HG03139 (cell line): Measurements from ENCODE around the gene DTX4.
A peak's percentile ranks its signal among the peaks of the same experiment; 100 is the strongest.

Experiments
- ATAC-seq: cut with Tn5 transposase; IDR thresholded peaks from one replicate; pipeline ENCODE4 v1.9.1; 2021; ENCODE audit not compliant: unreplicated experiment

The DTX4 gene

GRCh38 chr11:59172345-59173079, 580 bp downstream of the DTX4 start:
- peak; percentile 35 for ATAC-seq

DNA sequence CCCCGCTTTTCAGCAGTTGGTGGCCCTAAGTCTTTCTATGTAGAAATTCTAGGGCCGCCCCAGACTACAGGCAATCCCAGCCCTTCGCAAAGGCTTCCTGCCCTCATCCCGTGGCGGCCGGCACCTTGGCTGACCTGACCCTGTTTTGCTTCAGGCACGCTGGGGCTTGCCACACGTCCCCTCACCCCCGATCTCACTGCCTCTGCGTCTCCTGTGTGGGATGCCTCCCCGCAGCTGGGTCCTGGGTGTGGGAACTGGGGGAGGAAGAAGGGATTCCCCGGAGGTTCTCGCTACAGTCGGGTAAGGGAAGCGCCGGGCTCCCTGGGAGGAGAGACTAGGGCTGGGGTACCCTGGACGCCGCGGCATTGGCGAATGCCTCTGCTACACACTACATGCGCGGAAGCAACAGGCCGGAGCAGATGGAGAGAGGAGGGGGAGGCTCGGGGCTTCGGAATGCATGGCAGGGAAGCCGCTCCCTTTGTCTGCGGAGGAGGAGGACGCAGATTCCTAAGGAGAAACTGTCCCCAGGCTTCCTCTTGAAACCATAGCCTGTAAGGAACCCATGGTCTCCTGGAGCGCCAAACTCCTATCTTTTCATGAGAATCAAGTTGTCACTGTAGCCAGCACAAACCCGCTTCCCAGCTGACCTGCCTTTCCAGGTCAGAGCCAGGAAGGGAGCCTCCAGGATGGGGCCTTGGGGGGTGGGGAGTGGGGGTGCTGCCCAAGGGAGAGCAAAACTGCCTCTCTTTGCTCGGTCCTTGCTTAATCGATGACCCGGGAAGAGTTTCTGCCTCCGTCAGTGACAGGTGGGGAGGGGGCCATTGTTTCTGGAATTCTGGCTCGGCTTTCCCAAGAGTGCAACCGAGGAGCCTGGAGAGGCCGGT, 1.4 kb downstream of the DTX4 start:
- peak; percentile 4 for ATAC-seq

GRCh38 chr11:59173964-59174663, 2.2 kb downstream of the DTX4 start:
- no peak for ATAC-seq

DNA sequence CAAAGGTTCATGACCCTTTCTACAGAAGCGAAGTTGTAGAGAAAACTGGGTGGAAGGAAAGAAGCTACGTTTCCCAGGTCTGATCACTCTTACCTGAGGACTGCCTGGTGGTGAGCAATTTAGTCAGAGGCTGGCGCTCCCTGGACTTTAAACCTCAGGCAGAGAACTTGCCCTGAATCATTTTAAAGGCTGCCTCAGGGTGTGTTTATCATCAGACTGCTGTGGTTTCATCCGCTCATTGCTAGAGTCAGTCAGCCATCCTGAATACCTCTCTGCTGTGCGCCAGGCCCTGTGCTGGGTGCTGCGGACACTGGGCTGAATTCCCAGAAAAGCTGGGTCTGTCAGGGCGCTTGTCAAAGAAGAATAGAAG, 2.7 kb downstream of the DTX4 start:
- no peak for ATAC-seq

GRCh38 chr11:59175091-59175501, 3.2 kb downstream of the DTX4 start:
- ATAC-seq = no peak

GRCh38 chr11:59176330-59176729, 4.4 kb downstream of the DTX4 start:
- no peak for ATAC-seq

DNA sequence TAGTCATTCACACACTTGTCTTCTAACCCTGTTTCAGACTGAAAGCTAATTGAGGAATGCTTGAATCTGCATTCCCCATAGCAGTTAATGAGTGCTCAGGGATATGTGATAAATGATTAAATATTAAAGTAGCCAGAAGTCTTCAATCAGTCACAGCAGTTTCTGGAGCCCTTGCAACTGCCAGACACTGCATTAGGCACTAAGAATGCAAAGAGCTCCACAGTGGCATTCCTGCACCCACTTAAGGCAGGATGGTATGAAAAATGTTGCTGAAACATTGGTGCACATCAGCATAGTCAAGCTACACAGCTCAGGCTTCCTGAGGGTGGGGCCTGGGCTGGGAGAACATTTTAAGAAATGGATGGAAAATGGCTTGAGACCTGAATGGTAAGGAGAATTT, 6.5 kb downstream of the DTX4 start:
- no peak for ATAC-seq

- ATAC-seq = no peak
Measured at GRCh38 chr11:59179121-59179520, 7.2 kb downstream of the DTX4 start.

GRCh38 chr11:59180168-59180776, 8.3 kb downstream of the DTX4 start:
- ATAC-seq = no peak

DNA sequence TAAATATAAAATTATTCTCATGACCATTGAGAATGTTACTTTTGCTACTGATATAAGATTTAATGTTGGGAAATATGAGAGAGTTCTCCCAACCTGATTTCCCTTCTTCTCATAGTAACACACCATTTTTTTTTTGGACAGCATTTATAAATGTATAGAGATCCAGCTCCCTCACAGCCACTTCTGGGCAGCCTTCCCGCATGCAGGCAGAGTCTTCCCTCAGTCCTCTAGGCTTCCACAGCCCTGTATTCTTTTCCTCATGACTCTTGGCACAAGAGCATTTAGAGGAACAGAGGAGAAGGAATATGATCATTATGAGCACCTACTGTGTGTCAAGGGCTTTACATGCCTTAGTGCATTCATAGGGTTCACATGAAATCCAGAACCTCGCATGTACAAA, 9.0 kb downstream of the DTX4 start:
- ATAC-seq = no peak

GRCh38 chr11:59181746-59182456, 10.0 kb downstream of the DTX4 start:
- ATAC-seq = no peak

- ATAC-seq = no peak
Measured at GRCh38 chr11:59182457-59183151, 10.7 kb downstream of the DTX4 start.

- no peak for ATAC-seq
Measured at GRCh38 chr11:59183771-59184170, 11.8 kb downstream of the DTX4 start.

- no peak for ATAC-seq
Measured at GRCh38 chr11:59184691-59185339, 12.9 kb downstream of the DTX4 start.

GRCh38 chr11:59185386-59185945, 13.5 kb downstream of the DTX4 start:
- ATAC-seq = no peak

GRCh38 chr11:59186130-59186594, 14.2 kb downstream of the DTX4 start:
- no peak for ATAC-seq

GRCh38 chr11:59187035-59187434, 15.1 kb downstream of the DTX4 start:
- no peak for ATAC-seq

DNA sequence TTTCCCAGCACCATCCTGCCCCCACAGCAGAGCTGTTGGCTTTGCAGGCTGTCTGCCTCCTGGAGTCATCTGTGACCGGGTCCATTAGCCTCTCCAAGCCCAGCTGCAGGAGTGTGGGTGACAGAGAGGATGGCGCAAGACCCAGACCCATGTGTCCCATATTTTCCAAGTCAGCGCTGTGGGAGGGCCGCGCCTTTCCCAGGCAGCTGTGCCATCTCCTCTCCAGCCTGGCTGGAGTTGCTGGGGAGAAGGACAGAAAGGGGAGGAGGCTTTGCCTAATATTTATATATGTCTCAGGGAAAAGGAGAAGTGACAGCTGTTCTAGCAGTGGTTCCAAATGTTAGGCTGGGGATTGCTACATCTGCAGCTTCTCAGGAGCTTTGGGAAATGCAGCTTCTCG, 15.7 kb downstream of the DTX4 start:
- no peak for ATAC-seq

DNA sequence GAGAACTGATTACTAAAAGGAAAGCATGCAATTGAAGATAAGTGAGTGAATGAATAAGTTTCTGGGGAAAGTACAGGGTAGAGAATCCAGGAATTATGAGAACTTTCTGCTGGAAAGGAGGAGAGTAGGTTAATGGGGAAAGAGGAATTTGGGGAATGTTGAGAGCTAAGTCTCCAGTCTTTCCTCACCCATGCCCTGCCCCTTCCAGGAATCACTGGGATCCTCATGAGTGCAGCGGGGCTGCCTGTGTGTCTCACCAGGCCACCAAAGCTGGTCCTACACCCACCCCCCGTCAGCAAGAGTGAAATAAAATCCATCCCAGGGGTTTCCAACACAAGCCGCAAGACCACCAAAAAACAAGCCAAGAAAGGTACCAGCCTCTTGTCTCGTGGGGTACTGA, 17.0 kb downstream of the DTX4 start:
- no peak for ATAC-seq
